ENCODE data around the gene UNC80.

The UNC80 gene

GRCh38 chr2:209766613-209767012 is 5.0 kb upstream of the UNC80 start:
- Histone ChIP-seq H3K4me2 (ENCODE audit: low read depth, low read length) (no peak overlapping the region), H3K36me3 (replicated peaks; ENCODE audit: insufficient read depth, low read length) (no peaks in the 10 kb centered on the region), H3K79me2 (ENCODE audit: low read length) (no peaks in the 10 kb centered on the region), H3K9me2 (replicated peaks; ENCODE audit: insufficient read depth, low read length) (no peaks in the 10 kb centered on the region), H3K27ac (ENCODE audit: low read length) (no peak overlapping the region), H2AFZ (ENCODE audit: low read length) (no peak overlapping the region), H3K4me1 (ENCODE audit: low read length) (no peaks in the 10 kb centered on the region), H4K20me1 (ENCODE audit: insufficient read depth, low read length) (no peaks in the 10 kb centered on the region), H3F3A (ENCODE audit: insufficient read depth, low read length) (no peaks in the 10 kb centered on the region), H3K9me3 (replicated peaks; ENCODE audit: insufficient read depth, low read length) (no peaks in the 10 kb centered on the region), H3K9ac (ENCODE audit: low read length) (no peak overlapping the region), H3K4me3 (ENCODE audit: low read length) (no peak overlapping the region), H3K27me3 (replicated peaks; ENCODE audit: insufficient read depth, low read length) (no peaks in the 10 kb centered on the region)
- TF ChIP-seq CTCF (IDR thresholded peaks at IDR 0.05; ENCODE audit: low read length) (no peak), EZH2 (optimal IDR thresholded peaks at IDR 0.05; ENCODE audit: low read depth, low read length) (no peak), EZH2phosphoT487 (IDR thresholded peaks at IDR 0.05; ENCODE audit: low read length) (no peak)
- no peak for DNase-seq

GRCh38 chr2:209767316-209767715 is 4.3 kb upstream of the UNC80 start:
- no peak overlapping the region for H3K27ac ChIP-seq (ENCODE audit: low read length)

GRCh38 chr2:209768557-209768956 is 3.1 kb upstream of the UNC80 start:
- H3K4me3 ChIP-seq (ENCODE audit: low read length) = no peak overlapping the region
- no peak overlapping the region for H3K27ac ChIP-seq (ENCODE audit: low read length)
- H2AFZ ChIP-seq (ENCODE audit: low read length) = no peak overlapping the region
- no peaks in the 10 kb centered on the region for H3K36me3 ChIP-seq (replicated peaks; ENCODE audit: insufficient read depth, low read length)
- no peak for TF ChIP-seq EZH2phosphoT487 (IDR thresholded peaks at IDR 0.05; ENCODE audit: low read length)
- TF ChIP-seq EZH2 (optimal IDR thresholded peaks at IDR 0.05; ENCODE audit: low read depth, low read length) = no peak
- TF ChIP-seq CTCF (IDR thresholded peaks at IDR 0.05; ENCODE audit: low read length) = no peak
- no peak for DNase-seq
- no peak overlapping the region for H3K9ac ChIP-seq (ENCODE audit: low read length)
- H3K9me3 ChIP-seq (replicated peaks; ENCODE audit: insufficient read depth, low read length) = no peaks in the 10 kb centered on the region
- H3K27me3 ChIP-seq (replicated peaks; ENCODE audit: insufficient read depth, low read length) = no peaks in the 10 kb centered on the region
- no peaks in the 10 kb centered on the region for H3K9me2 ChIP-seq (replicated peaks; ENCODE audit: insufficient read depth, low read length)
- H3K4me1 ChIP-seq (ENCODE audit: low read length) = no peaks in the 10 kb centered on the region
- no peak overlapping the region for H3K4me2 ChIP-seq (ENCODE audit: low read depth, low read length)
- H4K20me1 ChIP-seq (ENCODE audit: insufficient read depth, low read length) = no peaks in the 10 kb centered on the region
- H3K79me2 ChIP-seq (ENCODE audit: low read length) = no peaks in the 10 kb centered on the region
- no peaks in the 10 kb centered on the region for H3F3A ChIP-seq (ENCODE audit: insufficient read depth, low read length)

More at GRCh38 chr2:209767316-209767715, 4.3 kb upstream of the UNC80 start:
- Histone ChIP-seq H3K36me3 (replicated peaks; ENCODE audit: insufficient read depth, low read length) (no peaks in the 10 kb centered on the region), H3F3A (ENCODE audit: insufficient read depth, low read length) (no peaks in the 10 kb centered on the region), H3K4me2 (ENCODE audit: low read depth, low read length) (no peak overlapping the region), H3K27me3 (replicated peaks; ENCODE audit: insufficient read depth, low read length) (no peaks in the 10 kb centered on the region), H3K4me3 (ENCODE audit: low read length) (no peak overlapping the region), H2AFZ (ENCODE audit: low read length) (no peak overlapping the region), H3K9me3 (replicated peaks; ENCODE audit: insufficient read depth, low read length) (no peaks in the 10 kb centered on the region), H3K9me2 (replicated peaks; ENCODE audit: insufficient read depth, low read length) (no peaks in the 10 kb centered on the region), H3K79me2 (ENCODE audit: low read length) (no peaks in the 10 kb centered on the region), H4K20me1 (ENCODE audit: insufficient read depth, low read length) (no peaks in the 10 kb centered on the region), H3K4me1 (ENCODE audit: low read length) (no peaks in the 10 kb centered on the region), H3K9ac (ENCODE audit: low read length) (no peak overlapping the region)
- DNase-seq = no peak
- TF ChIP-seq EZH2phosphoT487 (IDR thresholded peaks at IDR 0.05; ENCODE audit: low read length) (no peak), EZH2 (optimal IDR thresholded peaks at IDR 0.05; ENCODE audit: low read depth, low read length) (no peak), CTCF (IDR thresholded peaks at IDR 0.05; ENCODE audit: low read length) (no peak)

Measured in MM.1S (cell line).